Muscle of leg (tissue), 16 donors: Measurements from ENCODE around the gene TAF1D. TPM values are rescaled to one million over a fixed set of nuclear protein-coding genes. Genes with fewer than 3 reads are reported as not detected.
A peak's percentile ranks its signal among the peaks of the same experiment; 100 is the strongest.
"Not testable (repeated sequence)": the region's sequence is repeated elsewhere in the genome, so short reads cannot be mapped to it uniquely, and the experiment has no call there.

Experiments used
- DNase-seq: peaks from one replicate; pipeline ENCODE4 v3.0.0; 2013
- H3K27ac ChIP-seq: one replicate; pipeline ENCODE4 v1.5.1; 2013; ENCODE audit warnings: mild to moderate bottlenecking, low read length, control low read depth
- H3K27me3 ChIP-seq: one replicate; pipeline ENCODE4 v1.6.1; 2013; ENCODE audit warnings: low read length; ENCODE audit not compliant: control insufficient read depth, insufficient read depth
- H3K36me3 ChIP-seq: one replicate; pipeline ENCODE4 v1.6.1; 2013; ENCODE audit warnings: low read length; ENCODE audit not compliant: control insufficient read depth, insufficient read depth
- H3K4me1 ChIP-seq: one replicate; pipeline ENCODE4 v1.6.1; 2013; ENCODE audit warnings: low read length; ENCODE audit not compliant: control insufficient read depth, insufficient read depth
- H3K4me3 ChIP-seq: one replicate; pipeline ENCODE4 v1.5.1; 2013; ENCODE audit warnings: low read length, control low read depth
- H3K9me3 ChIP-seq: replicated peaks from 2 replicates; pipeline ENCODE4 v1.6.1; 2013; ENCODE audit warnings: low read depth, low read length; ENCODE audit not compliant: control insufficient read depth
- WGBS: methylation state at CpG from one replicate; pipeline ENCODE4 v1.1.5; 2013; ENCODE audit warnings: missing lambda C conversion rate; ENCODE audit not compliant: insufficient coverage; 5-methylcytosine and 5-hydroxymethylcytosine counted together
- long read RNA-seq, 11 donors: transcript quantifications; one replicate each; lab custom pipeline, GENCODE V29; 2026
- polyA plus RNA-seq, 8 donors: library from polyadenylated mRNA; unstranded; fragments of 120-200 nt; gene quantifications; one replicate each; pipeline versions ENCODE4 v1.2.1 to v1.2.3, GENCODE V29; 2013; ENCODE audit warnings: inconsistent platforms in 1 of 8, low replicate concordance in 1 of 8; ENCODE audit not compliant: insufficient read length in 8 of 8, insufficient read depth in 1 of 8
- total RNA-seq: library from RNA; stranded (reverse); fragments of 120-200 nt; gene quantifications from one replicate; pipeline ENCODE4 v1.2.4, GENCODE V29; 2013

The TAF1D gene
- total RNA-seq = 104 TPM
- polyA plus RNA-seq = 100 to 1,000 TPM in 3 of 8 donors, 10 to 100 TPM in 5; 81.9 to 122 (median 94.0) TPM
- long read RNA-seq, donor 1, partial matches to known transcripts = 8 of 17 reads
- long read RNA-seq, donor 1, other reads (novel, unspliced or antisense) = 0 of 17 reads
- long read RNA-seq, donor 2, partial matches to known transcripts = 0 of 2 reads
- long read RNA-seq, donor 2, other reads (novel, unspliced or antisense) = 0 of 2 reads
- long read RNA-seq, donor 3, transcript TAF1D-203 (6 exons, 2,082 nt) = major isoform, 6 of 80 reads
- long read RNA-seq, donor 3, partial matches to known transcripts = 64 of 80 reads
- long read RNA-seq, donor 3, other reads (novel, unspliced or antisense) = 8 of 80 reads
- long read RNA-seq, donor 4, partial matches to known transcripts = 37 of 42 reads
- long read RNA-seq, donor 4, other reads (novel, unspliced or antisense) = 0 of 42 reads
- long read RNA-seq, donor 5, transcript TAF1D-203 (6 exons, 2,082 nt) = major isoform, 8 of 122 reads
- long read RNA-seq, donor 5, partial matches to known transcripts = 104 of 122 reads
- long read RNA-seq, donor 5, other reads (novel, unspliced or antisense) = 8 of 122 reads
- long read RNA-seq, donor 6, transcript TAF1D-203 (6 exons, 2,082 nt) = major isoform, 8 of 92 reads
- long read RNA-seq, donor 6, partial matches to known transcripts = 74 of 92 reads
- long read RNA-seq, donor 6, other reads (novel, unspliced or antisense) = 5 of 92 reads
- long read RNA-seq, donor 7, transcript TAF1D-203 (6 exons, 2,082 nt) = major isoform, 5 of 119 reads
- long read RNA-seq, donor 7, partial matches to known transcripts = 97 of 119 reads
- long read RNA-seq, donor 7, other reads (novel, unspliced or antisense) = 12 of 119 reads
- long read RNA-seq, donor 8, partial matches to known transcripts = 21 of 31 reads
- long read RNA-seq, donor 8, other reads (novel, unspliced or antisense) = 0 of 31 reads
- long read RNA-seq, donor 9, full-length matches to known transcripts = 10 of 41 reads
- long read RNA-seq, donor 9, partial matches to known transcripts = 31 of 41 reads
- long read RNA-seq, donor 9, other reads (novel, unspliced or antisense) = 0 of 41 reads
- long read RNA-seq, donor 10, transcript TAF1D-219 (5 exons, 656 nt) = major isoform, 6 of 112 reads
- long read RNA-seq, donor 10, partial matches to known transcripts = 103 of 112 reads
- long read RNA-seq, donor 10, other reads (novel, unspliced or antisense) = 0 of 112 reads
- long read RNA-seq, donor 11, transcript TAF1D-203 (6 exons, 2,082 nt) = major isoform, 5 of 51 reads
- long read RNA-seq, donor 11, partial matches to known transcripts = 37 of 51 reads
- long read RNA-seq, donor 11, other reads (novel, unspliced or antisense) = 5 of 51 reads

- peaks cover 13% of the 10 kb centered on the region for H3K4me1 ChIP-seq
- H3K27ac ChIP-seq = peak within 1 kb of the TSS; percentile 99
- H3K36me3 ChIP-seq = peaks cover 21% of the 10 kb centered on the region
These were observed at the start of gene TAF1D, which contains the start of gene C11orf54 for GRCh38 chr11:93741094-93741881. TSS of gene TAF1D (minus strand) at chr11:93741495. CDS start at chr11:93739304, 2,191 bp downstream. TSS of gene C11orf54 (plus strand) at chr11:93741672. CDS start at chr11:93747394, 5,722 bp downstream.

GRCh38 chr11:93784935-93785360, 43.7 kb upstream of the TAF1D start:
- Histone ChIP-seq H3K4me3 (peak overlapping the region; percentile 99), H3K4me1 (peaks cover 7% of the 10 kb centered on the region), H3K27me3 (no peaks in the 10 kb centered on the region), H3K9me3 (no peaks in the 10 kb centered on the region), H3K27ac (peak overlapping the region; percentile 99), H3K36me3 (peaks cover 13% of the 10 kb centered on the region)
- WGBS = 2% methylated on average over 10 of the region's 13 CpGs
- DNase-seq = no peak

More at GRCh38 chr11:93741094-93741881, at the start of gene TAF1D, which contains the start of gene C11orf54:
- peak; percentile 99 for DNase-seq
- Histone ChIP-seq H3K4me3 (peak within 1 kb of the TSS; percentile 96), H3K9me3 (no peaks in the 10 kb centered on the region), H3K27me3 (no peaks in the 10 kb centered on the region)
- WGBS = under 1% methylated on average over 61 of the region's 65 CpGs

DNA sequence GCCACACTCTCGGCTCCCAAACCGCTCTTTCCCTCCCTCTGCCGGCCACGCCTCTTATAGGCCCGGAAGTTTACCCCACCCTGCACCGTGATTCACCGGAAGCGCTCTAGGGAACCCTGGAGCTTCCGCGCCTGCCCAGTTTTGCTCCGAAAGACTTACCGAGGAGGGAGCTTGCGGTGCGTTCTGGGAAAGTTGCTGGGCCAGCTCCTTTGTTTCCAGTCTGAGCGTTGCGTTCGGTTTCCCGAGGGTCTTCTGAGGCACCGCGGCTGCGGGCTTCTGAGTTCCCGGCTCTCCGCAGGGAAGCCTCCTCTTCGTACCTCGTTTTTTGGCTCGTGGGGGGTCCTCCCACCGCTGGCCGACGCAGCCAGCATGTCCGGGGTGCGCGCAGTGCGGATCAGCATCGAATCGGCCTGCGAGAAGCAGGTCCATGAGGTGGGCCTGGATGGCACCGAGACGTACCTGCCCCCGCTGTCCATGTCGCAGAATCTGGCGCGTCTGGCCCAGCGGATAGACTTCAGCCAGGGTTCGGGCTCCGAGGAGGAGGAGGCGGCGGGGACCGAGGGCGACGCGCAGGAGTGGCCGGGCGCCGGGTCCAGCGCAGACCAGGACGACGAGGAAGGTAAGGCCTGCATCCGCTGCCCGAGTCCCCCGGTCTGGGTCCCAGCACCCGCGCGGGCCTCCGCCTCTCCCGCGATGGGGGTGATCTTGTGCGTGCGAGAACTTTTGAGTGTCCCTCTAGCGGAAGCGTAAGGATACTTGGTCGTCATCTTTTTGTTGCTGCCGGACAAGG, 43.0 kb upstream of the TAF1D start, which contains the start of gene MED17:
Gene MED17 (plus strand): TSS at position 138 of the 790 bp plus-strand sequence. CDS start 232 bp downstream, at position 370.
- Histone ChIP-seq H3K9me3 (no peaks in the 10 kb centered on the region), H3K27me3 (no peaks in the 10 kb centered on the region), H3K27ac (peak within 1 kb of the TSS; percentile 99), H3K4me1 (peaks cover 7% of the 10 kb centered on the region), H3K4me3 (peak within 1 kb of the TSS; percentile 99), H3K36me3 (peaks cover 8% of the 10 kb centered on the region)
- under 1% methylated on average over 70 of the region's 72 CpGs for WGBS
- DNase-seq = peak; percentile 98

- peaks cover 7% of the 10 kb centered on the region for H3K4me1 ChIP-seq
- H3K4me3 ChIP-seq = peak overlapping the region; percentile 99
- no peaks in the 10 kb centered on the region for H3K27me3 ChIP-seq
- no peaks in the 10 kb centered on the region for H3K9me3 ChIP-seq
- peaks cover 8% of the 10 kb centered on the region for H3K36me3 ChIP-seq
- peak overlapping the region; percentile 99 for H3K27ac ChIP-seq
- DNase-seq = no peak
- 0% methylated on average over 6 of the region's 10 CpGs for WGBS
These were observed 42.5 kb upstream of the TAF1D start for GRCh38 chr11:93783765-93784144.

GRCh38 chr11:93783362-93783761, 42.1 kb upstream of the TAF1D start:
- Histone ChIP-seq H3K27me3 (no peaks in the 10 kb centered on the region), H3K4me3 (peak overlapping the region; percentile 99), H3K27ac (peak overlapping the region; percentile 99), H3K4me1 (peaks cover 7% of the 10 kb centered on the region), H3K36me3 (peaks cover 6% of the 10 kb centered on the region), H3K9me3 (no peaks in the 10 kb centered on the region)
- WGBS = 67% methylated on average over 2 of the region's 7 CpGs
- no peak for DNase-seq

- no peak overlapping the region for H3K4me3 ChIP-seq
- H3K27ac ChIP-seq = no peak overlapping the region
- H3K4me1 ChIP-seq = no peaks in the 10 kb centered on the region
- no peak for DNase-seq
- no CpG with 5 or more reads among the region's 2 CpGs for WGBS
- H3K9me3 ChIP-seq = peaks cover 2% of the 10 kb centered on the region
- no peaks in the 10 kb centered on the region for H3K36me3 ChIP-seq
- H3K27me3 ChIP-seq = no peaks in the 10 kb centered on the region
These were observed 34.0 kb upstream of the TAF1D start for GRCh38 chr11:93775289-93775688.

GRCh38 chr11:93774560-93774959, 33.3 kb upstream of the TAF1D start:
- H3K9me3 ChIP-seq, H3K4me3 ChIP-seq, H3K27ac ChIP-seq, H3K4me1 ChIP-seq, H3K27me3 ChIP-seq, H3K36me3 ChIP-seq: not testable (repeated sequence)
- peak; percentile 11 for DNase-seq
- no CpG with 5 or more reads among the region's 3 CpGs for WGBS

DNA sequence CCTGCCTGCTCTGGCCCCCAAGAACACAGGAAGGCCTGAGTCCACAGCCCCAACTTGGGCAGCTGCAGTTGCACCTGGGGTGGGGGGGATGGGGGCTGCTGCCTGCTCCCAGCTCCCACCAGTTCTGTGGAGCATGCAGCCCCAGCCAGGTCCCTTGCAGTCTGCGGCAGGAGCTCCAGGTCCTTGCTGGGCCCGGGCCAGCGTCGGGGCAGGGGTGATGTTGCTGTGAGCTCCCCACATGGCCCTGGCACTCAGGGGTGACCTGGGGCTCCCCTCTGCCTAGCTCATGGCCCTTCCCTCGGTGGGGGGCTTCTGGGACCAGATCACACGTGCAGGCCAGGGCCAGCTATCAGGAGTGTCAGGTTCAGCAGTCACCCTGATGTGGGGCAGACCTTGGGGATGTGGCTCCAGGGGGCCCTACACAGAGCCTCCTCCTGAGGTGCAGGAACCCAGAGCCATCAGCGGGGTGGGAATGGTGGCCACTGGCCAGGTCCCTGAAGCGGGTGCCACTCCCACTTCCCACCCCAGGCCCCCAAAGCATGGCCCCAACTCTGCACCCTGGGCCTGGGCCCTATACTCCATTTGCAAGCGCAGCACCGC, 32.4 kb upstream of the TAF1D start:
- H3K27me3 ChIP-seq = no peaks in the 10 kb centered on the region
- no peak overlapping the region for H3K4me3 ChIP-seq
- no peak overlapping the region for H3K27ac ChIP-seq
- 99% methylated on average over 10 of the region's 10 CpGs for WGBS
- H3K9me3 ChIP-seq = peaks cover 2% of the 10 kb centered on the region
- no peaks in the 10 kb centered on the region for H3K36me3 ChIP-seq
- H3K4me1 ChIP-seq = no peaks in the 10 kb centered on the region
- DNase-seq = no peak
